Measurements from ENCODE around the gene KCNJ9. TPM values are rescaled to one million over a fixed set of nuclear protein-coding genes. Genes with fewer than 3 reads are reported as not detected.

KCNJ9 gene
- total and polyA plus RNA-seq, 2 donors (not counting 3 experiments of a cell fraction or from before 2014, with no cell fraction given): not detected

- FAIRE-seq: no peak
- Histone ChIP-seq H3K79me2 (ENCODE audit: control insufficient read depth, insufficient read depth, low read length) (no peaks in the 10 kb centered on the region), H3K9me3 (replicated peaks; ENCODE audit: control insufficient read depth, insufficient read depth, low read length) (no peaks in the 10 kb centered on the region), H3K4me1 (ENCODE audit: control insufficient read depth, extremely low read depth, insufficient read depth, low read length) (no peaks in the 10 kb centered on the region), H2AFZ (ENCODE audit: low read depth, low read length) (no peak overlapping the region), H3K9me1 (replicated peaks; ENCODE audit: control insufficient read depth, extremely low read depth, insufficient read depth, low read length) (no peaks in the 10 kb centered on the region), H4K20me1 (replicated peaks; ENCODE audit: control insufficient read depth, extremely low read depth, insufficient read depth, low read length) (no peaks in the 10 kb centered on the region), H3K27ac (ENCODE audit: insufficient read depth, low read depth, low read length) (no peak overlapping the region), H3K9ac (replicated peaks; ENCODE audit: extremely low read depth, insufficient read depth, low read length) (no peak overlapping the region), H3K4me2 (ENCODE audit: insufficient read depth, low read length) (no peak overlapping the region), H3K36me3 (ENCODE audit: control insufficient read depth in 2 of 2, extremely low read depth in 1 of 2, insufficient read depth in 2 of 2, low read length in 2 of 2) (no peaks in the 10 kb centered on the region), H3K27me3 (ENCODE audit: control insufficient read depth in 2 of 2, insufficient read depth in 2 of 2, low read length in 2 of 2) (peaks cover 30 to 39% of the 10 kb centered on the region in 2 experiments), H3K4me3 (replicated peaks in 1 of 3; ENCODE audit: insufficient read depth in 1 of 3, low read depth in 1 of 3, low read length in 3 of 3) (no peak overlapping the region)
- intact Hi-C loops (cut with micrococcal nuclease): no loop called here
- dilution Hi-C loops (cut with MboI; ENCODE audit: extremely low pct_ligation_motif_present, low sequenced_read_pairs): no loop called here
- ChIA-PET CTCF (interaction anchor here (0.8 to 2.0 kb wide), 2 partner anchors 9 to 12 kb away, joined by 3 to 8 read pairs; no protein-coding TSS in a partner anchor), POLR2A (no interaction called here)
- no peak for DNase-seq (ENCODE audit: low read depth, low spot score)
- no TSS peak for BruUV-seq (replicated peaks)
- TF ChIP-seq MAX (IDR thresholded peaks at IDR 0.05; ENCODE audit: insufficient read depth, insufficient read length): no peak
- no peak for TF ChIP-seq FOS (IDR thresholded peaks at IDR 0.05; ENCODE audit: borderline replicate concordance, insufficient read depth, low read length)
- TF ChIP-seq JUN (IDR thresholded peaks at IDR 0.05; ENCODE audit: borderline replicate concordance, insufficient read depth, insufficient read length, low read depth): no peak
- no peak for TF ChIP-seq GATA2 (IDR thresholded peaks at IDR 0.05; ENCODE audit: insufficient read depth, insufficient read length, low read depth, low read length)
- TF ChIP-seq POLR2A (IDR thresholded peaks at IDR 0.05; ENCODE audit: low read depth, low read length): no peak
- TF ChIP-seq EZH2 (IDR thresholded peaks at IDR 0.05; ENCODE audit: borderline replicate concordance, low read depth, low read length, severe bottlenecking): no peak
- TF ChIP-seq POLR2AphosphoS5 (IDR thresholded peaks at IDR 0.05; ENCODE audit: insufficient read depth, low read depth, low read length): no peak
- TF ChIP-seq CTCF (IDR thresholded peaks at IDR 0.05; ENCODE audit: extremely low read depth in 1 of 2, insufficient read depth in 1 of 2, low read depth in 1 of 2, low read length in 2 of 2): no peak
- TF ChIP-seq MYC (IDR thresholded peaks at IDR 0.05; ENCODE audit: low read depth, low read length): no peak
Observed at GRCh38 chr1:160076295-160076694, 5.0 kb upstream of the KCNJ9 start.
